Measurements from ENCODE around the gene EXD1.

GRCh38 chr15:41203395-41203794 is 27.2 kb downstream of the EXD1 start:
- TF ChIP-seq POU2F2 (IDR thresholded peaks at IDR 0.05; ENCODE audit: low read depth, low read length) (no peak), POLR2AphosphoS5 (IDR thresholded peaks at IDR 0.05; ENCODE audit: low read depth, low read length) (no peak), POLR2A (IDR thresholded peaks at IDR 0.05; ENCODE audit: low read depth, low read length) (no peak)
